Lower leg skin (tissue), 3 donors: ENCODE data around the gene CMTM5.

Experiments used
- CTCF ChIP-seq, 3 donors: fragments of 450-650 bp; IDR thresholded peaks; one replicate each; pipeline ENCODE4 v1.5.1; 2016; ENCODE audit warnings: antibody characterized with exemption in 3 of 3, mild to moderate bottlenecking in 3 of 3, moderate library complexity in 2 of 3
- POLR2A ChIP-seq, 2 donors: fragments of 450-650 bp; IDR thresholded peaks; one replicate each; pipeline ENCODE4 v1.6.1; 2016 to 2017; ENCODE audit warnings: antibody characterized with exemption in 2 of 2, mild to moderate bottlenecking in 1 of 2, moderate library complexity in 1 of 2

GRCh38 chr14:23399591-23399990, 22.7 kb downstream of the CMTM5 start:
- TF ChIP-seq CTCF (IDR thresholded peaks at IDR 0.05) = no peak
- TF ChIP-seq POLR2A (IDR thresholded peaks at IDR 0.05) = no peak
